ENCODE measurements around the gene PKDREJ. TPM values are rescaled to one million over a fixed set of nuclear protein-coding genes. Genes with fewer than 3 reads are reported as not detected.

The PKDREJ gene
- total RNA-seq, 1 donor from 2014 or later = not detected

DNA sequence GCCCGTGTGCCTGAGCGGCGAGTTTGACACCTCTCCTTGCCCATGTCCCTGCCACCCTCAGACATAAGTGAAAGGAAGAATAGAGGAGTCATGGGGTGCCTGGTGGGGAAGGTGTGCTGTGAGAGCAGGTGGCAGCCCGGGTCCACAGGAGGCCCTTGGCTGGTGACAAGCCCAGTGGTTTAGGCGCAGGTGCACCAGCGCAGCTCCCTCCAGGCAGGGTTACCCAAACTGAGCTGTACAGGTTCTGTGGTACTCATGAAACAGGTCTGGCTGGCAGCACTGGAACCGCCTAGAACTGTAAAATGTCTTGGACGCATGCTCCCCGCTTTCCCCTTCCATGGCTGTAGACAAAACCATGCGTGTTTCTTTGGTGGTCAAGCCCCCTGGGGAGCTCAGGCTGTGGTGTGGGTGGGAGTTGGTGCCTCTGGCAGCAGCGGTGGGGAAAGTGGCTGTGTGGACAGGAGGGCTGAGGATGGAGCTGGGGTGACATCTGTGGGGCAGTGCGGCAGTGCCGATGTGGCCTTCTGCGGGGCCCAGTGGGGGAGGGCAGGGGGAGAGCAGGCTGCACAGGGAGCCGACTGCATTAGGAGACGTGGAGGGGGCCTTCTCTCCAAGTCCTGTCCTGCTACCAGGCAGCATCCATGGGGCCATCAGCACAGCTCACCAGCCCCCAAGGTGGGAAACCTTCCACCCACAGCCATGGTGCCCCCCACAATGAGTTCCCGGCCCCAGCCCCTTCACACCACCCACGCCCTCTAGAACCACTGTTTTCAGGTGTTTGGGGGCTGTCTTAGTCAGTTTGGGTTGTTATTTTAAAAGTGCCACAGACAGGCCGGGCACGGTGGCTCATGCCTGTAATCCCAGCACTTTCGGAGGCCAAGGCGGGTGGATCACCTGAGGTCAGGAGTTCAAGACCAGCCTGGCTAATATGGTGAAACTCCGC lies 28.0 kb upstream of the PKDREJ start:
- no peak for DNase-seq (ENCODE audit: low read depth)

DNA sequence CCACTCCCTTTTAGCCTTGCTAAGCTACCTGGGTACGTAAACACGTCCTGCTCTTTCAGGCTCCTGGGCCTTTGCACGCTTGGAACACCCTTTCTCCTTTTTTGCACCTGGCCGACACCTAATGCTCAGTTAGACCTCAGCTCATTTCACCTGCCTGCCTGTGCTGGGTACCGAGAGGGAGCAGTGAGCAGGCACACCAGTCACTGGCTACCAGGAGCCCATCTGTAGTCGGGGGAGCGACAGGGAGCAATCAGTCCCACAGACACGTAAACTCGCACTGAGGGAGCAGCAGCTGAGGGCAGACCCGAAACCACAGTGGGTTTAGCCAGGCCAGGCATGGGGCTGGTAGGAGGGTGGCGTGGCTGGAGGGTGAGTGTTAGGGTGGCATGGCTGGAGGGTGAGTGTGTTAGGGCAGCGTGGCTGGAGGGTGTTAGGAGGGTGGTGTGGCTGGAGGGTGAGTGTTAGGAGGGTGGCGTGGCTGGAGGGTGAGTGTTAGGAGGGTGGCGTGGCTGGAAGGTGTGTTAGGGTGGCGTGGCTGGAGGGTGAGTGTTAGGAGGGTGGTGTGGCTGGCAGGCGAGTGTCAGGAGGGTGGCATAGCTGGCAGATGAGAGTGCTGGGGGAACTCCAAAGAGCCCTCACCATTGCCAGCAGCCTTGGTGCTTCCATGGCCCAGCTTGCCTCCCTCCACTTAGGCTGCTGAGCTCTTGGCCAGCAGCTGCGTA lies 27.1 kb upstream of the PKDREJ start:
- DNase-seq (ENCODE audit: low read depth) = no peak
- Histone ChIP-seq H3K36me3 (ENCODE audit: control insufficient read depth, insufficient read depth, low read length) (peaks cover 5% of the 10 kb centered on the region), H3K4me3 (ENCODE audit: low read depth, low read length) (no peak overlapping the region), H3K27me3 (ENCODE audit: control insufficient read depth, insufficient read depth, low read length) (no peaks in the 10 kb centered on the region)
- TF ChIP-seq, protein P1, sequence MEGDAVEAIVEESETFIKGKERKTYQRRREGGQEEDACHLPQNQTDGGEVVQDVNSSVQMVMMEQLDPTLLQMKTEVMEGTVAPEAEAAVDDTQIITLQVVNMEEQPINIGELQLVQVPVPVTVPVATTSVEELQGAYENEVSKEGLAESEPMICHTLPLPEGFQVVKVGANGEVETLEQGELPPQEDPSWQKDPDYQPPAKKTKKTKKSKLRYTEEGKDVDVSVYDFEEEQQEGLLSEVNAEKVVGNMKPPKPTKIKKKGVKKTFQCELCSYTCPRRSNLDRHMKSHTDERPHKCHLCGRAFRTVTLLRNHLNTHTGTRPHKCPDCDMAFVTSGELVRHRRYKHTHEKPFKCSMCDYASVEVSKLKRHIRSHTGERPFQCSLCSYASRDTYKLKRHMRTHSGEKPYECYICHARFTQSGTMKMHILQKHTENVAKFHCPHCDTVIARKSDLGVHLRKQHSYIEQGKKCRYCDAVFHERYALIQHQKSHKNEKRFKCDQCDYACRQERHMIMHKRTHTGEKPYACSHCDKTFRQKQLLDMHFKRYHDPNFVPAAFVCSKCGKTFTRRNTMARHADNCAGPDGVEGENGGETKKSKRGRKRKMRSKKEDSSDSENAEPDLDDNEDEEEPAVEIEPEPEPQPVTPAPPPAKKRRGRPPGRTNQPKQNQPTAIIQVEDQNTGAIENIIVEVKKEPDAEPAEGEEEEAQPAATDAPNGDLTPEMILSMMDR (IDR thresholded peaks at IDR 0.05; ENCODE audit: insufficient read depth, low read length, poor library complexity, severe bottlenecking) = no peak

More for the DNA sequence above, 28.0 kb upstream of the PKDREJ start:
- Histone ChIP-seq H3K4me3 (ENCODE audit: low read depth, low read length) (no peak overlapping the region), H3K27me3 (ENCODE audit: control insufficient read depth, insufficient read depth, low read length) (no peaks in the 10 kb centered on the region), H3K36me3 (ENCODE audit: control insufficient read depth, insufficient read depth, low read length) (peaks cover 5% of the 10 kb centered on the region)
- TF ChIP-seq, protein P1 (IDR thresholded peaks at IDR 0.05; ENCODE audit: insufficient read depth, low read length, poor library complexity, severe bottlenecking) = no peak

DNA sequence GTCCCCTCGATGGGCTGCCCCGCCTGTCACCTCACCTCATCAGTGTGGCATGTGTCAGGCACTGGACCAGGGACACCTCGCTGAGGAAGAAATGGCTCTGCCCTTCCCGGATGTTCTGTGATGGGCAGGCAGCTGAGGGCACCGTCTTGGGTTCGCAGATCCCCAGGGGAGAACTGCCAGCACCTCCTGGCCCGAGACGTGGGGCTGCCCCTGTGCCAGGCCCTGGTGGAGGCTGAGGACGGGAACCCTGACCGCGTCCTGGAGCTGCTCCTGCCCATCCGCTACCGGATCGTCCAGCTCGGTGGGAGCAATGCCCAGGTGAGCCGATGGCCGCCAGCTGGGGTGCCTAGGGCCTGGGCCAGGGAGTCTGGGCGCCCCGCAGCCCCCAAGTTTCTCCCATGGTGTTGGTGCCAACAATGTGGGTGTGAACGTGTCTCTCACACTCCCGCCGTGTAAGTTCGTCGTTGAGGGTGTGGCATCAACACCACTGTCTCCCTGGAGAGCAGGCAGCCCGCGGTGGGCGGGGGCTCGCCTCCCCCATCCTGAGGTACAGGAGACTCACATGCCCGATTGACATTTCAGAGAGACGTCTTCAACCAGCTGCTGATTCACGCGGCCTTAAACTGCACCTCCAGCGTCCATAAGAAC lies 26.2 kb upstream of the PKDREJ start:
- no peaks in the 10 kb centered on the region for H3K27me3 ChIP-seq (ENCODE audit: control insufficient read depth, insufficient read depth, low read length)
- H3K36me3 ChIP-seq (ENCODE audit: control insufficient read depth, insufficient read depth, low read length) = peaks cover 5% of the 10 kb centered on the region
- DNase-seq (ENCODE audit: low read depth) = no peak
- H3K4me3 ChIP-seq (ENCODE audit: low read depth, low read length) = no peak overlapping the region
- TF ChIP-seq, protein P1 (IDR thresholded peaks at IDR 0.05; ENCODE audit: insufficient read depth, low read length, poor library complexity, severe bottlenecking) = no peak

DNA sequence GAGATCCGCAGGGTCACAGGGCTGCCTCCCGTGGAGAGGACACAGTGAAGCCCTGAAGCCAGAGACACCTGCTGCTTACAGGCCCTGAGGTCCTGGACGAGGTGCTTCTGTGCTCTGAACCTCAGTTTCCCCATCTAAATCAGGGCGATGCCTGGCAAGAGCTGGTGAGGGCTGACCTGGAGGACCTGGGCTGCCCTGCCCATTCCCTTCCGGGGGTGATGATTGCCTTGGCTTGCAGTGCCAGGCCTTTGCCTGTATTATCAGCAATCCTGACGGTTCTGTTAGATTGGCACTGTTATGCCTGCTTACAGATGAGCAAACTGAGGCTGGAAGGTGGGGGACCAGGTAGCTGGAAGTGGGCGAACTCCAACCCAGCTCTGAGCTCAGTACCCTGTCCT lies 25.7 kb upstream of the PKDREJ start:
- Histone ChIP-seq H3K4me3 (ENCODE audit: low read depth, low read length) (no peak overlapping the region), H3K36me3 (ENCODE audit: control insufficient read depth, insufficient read depth, low read length) (peaks cover 5% of the 10 kb centered on the region), H3K27me3 (ENCODE audit: control insufficient read depth, insufficient read depth, low read length) (no peaks in the 10 kb centered on the region)
- no peak for DNase-seq (ENCODE audit: low read depth)
- TF ChIP-seq, protein P1 (IDR thresholded peaks at IDR 0.05; ENCODE audit: insufficient read depth, low read length, poor library complexity, severe bottlenecking) = no peak

DNA sequence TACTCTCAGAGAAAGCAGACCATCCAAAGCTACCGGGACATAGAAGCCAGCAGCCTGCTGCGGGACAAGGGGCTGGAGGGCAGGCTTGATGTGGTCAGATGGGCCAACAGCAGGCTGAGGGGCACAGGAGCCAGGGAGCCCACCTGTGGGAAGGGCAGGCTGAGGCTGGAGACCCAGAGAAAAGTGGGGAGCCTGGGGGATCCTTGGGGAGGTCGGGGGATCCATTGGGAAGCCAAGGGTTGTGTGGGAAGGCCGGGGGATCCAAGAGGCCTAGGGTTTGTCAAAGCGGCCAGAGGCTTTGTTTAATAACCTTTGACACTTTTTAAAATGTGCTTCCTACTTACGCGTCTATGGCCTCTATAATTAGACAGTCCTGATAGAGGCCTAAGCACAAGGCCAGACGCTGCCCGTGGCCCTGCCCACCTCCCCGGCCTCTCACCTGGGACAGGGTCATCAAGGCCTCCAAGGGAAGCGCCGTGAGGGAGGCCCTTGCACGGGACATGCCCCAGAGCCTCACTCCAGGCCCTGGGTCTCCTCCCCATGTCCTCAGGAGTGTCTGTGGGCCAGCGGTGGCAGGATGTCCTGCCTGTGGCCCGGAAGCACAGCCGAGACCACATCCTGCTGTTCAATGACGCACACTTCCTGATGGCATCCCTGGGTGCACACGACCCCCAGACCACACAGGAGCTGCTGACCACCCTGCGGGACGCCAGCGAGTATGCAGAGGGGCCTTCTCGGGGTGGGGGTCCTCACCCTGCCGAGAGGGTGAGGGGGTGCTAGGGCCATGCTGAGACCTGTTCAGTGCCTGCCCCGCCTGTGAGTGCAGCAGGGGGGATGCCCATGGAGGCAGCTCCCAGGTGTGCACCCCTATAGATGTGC lies 25.0 kb upstream of the PKDREJ start:
- peaks cover 5% of the 10 kb centered on the region for H3K36me3 ChIP-seq (ENCODE audit: control insufficient read depth, insufficient read depth, low read length)
- H3K4me3 ChIP-seq (ENCODE audit: low read depth, low read length) = no peak overlapping the region
- DNase-seq (ENCODE audit: low read depth) = no peak
- H3K27me3 ChIP-seq (ENCODE audit: control insufficient read depth, insufficient read depth, low read length) = no peaks in the 10 kb centered on the region
- TF ChIP-seq, protein P1 (IDR thresholded peaks at IDR 0.05; ENCODE audit: insufficient read depth, low read length, poor library complexity, severe bottlenecking) = no peak

All from kidney epithelial cell (primary cell).